22Rv1 (cell line): ENCODE results near the gene HMGXB4.

Experiments
- H3K27ac ChIP-seq: fragments of 450-650 bp; 2 replicates; pipeline ENCODE4 v1.5.1; 2017
- CTCF ChIP-seq: fragments of 450-650 bp; IDR thresholded peaks from 2 replicates; pipeline ENCODE4 v1.5.1; 2017; ENCODE audit warnings: mild to moderate bottlenecking
- ZFX ChIP-seq: fragments of 450-650 bp; IDR thresholded peaks from 2 replicates; pipeline ENCODE4 v1.6.1; 2017; ENCODE audit warnings: antibody characterized with exemption, borderline replicate concordance

The HMGXB4 gene

DNA sequence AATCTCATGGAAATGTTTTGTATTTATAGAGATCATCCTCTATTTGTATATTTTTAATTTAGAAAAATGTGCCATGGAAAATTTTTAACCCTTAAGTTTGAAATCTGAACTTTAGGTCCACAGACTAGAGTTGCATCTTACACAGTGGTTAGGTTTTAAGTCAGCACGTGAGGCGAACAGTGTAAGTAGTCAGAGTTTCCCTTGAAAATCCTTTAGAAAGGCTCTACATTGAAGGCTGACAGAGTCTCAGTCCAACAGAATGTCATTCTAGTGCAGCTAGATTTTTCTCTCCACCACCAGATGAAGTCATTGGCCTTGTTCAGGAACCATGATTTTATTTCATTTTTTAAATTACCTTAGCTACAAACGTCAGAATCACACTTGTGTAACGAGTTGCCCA lies 18.7 kb downstream of the HMGXB4 start:
- TF ChIP-seq ZFX (no peak), CTCF (no peak)
- H3K27ac ChIP-seq: no peak overlapping the region

GRCh38 chr22:35288116-35288515 lies 30.8 kb downstream of the HMGXB4 start:
- TF ChIP-seq CTCF (no peak), ZFX (no peak)
- H3K27ac ChIP-seq: no peak overlapping the region

- no peak overlapping the region for H3K27ac ChIP-seq
- TF ChIP-seq ZFX (no peak), CTCF (no peak)
These were observed 35.5 kb downstream of the HMGXB4 start for GRCh38 chr22:35292786-35293185.

- TF ChIP-seq CTCF: no peak
- TF ChIP-seq ZFX: no peak
- no peak overlapping the region for H3K27ac ChIP-seq
These were observed 38.8 kb downstream of the HMGXB4 start for GRCh38 chr22:35296051-35296450.

DNA sequence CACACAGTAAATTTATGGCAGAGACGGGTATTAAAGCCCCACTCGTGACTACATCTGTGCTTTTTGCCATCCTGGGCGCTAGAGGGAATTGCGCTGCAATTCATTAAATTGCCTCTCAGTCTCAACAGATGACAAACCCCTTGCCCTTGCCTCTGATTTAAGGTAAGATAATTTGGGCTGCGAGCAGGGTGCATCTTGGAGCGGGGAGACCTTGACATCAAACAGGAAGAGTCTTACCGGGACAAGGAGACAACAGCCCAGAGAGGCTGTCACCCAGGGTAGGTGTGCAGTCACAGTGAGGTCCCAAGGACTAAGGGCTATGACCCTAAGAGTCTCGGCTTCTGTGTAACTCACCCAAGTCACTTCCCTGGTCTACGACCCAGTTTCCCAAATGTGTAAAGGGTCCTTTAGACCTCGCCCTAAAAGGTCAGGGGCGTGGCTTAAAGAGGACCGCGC lies 42.0 kb downstream of the HMGXB4 start:
- peak overlapping the region; percentile 69 for H3K27ac ChIP-seq
- TF ChIP-seq ZFX (no peak), CTCF (no peak)

DNA sequence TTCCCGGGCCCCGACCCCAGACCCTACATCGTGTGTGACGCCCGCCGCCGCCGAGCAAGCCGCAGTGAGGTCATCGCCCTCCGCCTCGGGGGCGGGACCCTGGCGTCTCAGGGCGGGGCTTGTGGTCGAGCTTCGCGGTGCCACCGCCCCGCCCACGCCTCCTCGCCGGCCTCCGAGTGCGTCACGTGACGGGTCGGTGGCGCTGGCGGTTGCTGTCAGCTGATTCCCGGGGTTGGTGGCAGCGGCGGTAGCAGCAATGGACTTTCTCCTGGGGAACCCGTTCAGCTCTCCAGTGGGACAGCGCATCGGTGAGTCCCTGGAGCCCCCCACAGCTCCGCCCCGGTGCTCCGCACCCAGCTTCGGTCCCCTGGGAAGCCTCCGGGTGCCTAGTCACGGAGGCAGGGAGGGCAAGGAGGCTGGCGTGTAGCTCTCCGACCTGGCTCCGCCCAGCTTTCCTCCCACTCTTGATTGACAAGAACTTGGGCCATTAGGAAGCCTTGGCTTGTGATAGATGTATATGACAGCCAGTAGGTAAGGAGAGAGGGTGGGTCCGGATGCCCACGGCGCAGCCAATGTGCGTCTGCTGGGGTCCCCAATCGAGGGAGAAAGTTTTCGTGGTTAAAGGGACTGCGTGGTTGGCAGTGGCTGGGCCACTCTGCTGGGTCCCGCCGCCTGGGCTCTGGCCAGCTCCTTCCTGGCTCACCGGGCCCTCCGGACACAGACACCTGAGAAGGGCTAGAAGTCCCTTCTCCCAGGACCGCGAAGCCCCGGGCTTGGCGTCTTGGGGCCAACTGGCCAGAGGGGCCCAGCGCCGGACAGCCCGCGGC lies 42.6 kb downstream of the HMGXB4 start, which contains the start of gene TOM1:
TOM1 (plus strand) TSS at position 222 of the 827 bp plus-strand sequence; CDS start at position 257, 35 bp downstream.
- H3K27ac ChIP-seq: peak within 1 kb of the TSS; percentile 69
- no peak for TF ChIP-seq CTCF
- no peak for TF ChIP-seq ZFX

DNA sequence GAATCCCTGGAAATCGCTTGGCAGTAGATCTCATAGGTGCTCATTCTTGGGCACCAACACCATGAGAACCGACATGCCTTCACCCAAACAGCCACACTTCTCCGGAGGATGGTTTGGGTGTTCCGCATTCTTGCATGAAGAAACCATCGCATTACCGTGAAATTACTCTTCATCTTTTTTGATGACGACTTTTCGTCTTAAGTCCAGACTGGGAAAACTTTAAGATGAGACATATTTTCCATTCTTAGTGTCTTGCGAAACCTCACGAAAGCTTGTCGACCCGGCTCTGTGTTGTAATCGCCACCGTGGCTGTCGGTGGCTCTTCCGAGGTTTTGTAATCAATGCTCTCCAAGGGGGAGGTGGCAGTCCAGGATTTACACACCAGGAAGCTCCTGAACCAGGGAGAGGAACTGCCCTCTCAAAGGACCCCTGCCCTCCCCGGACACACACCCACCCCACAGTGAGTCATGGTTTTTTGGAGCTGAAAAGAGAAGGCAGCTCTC lies 44.1 kb downstream of the HMGXB4 start:
- no peak for TF ChIP-seq CTCF
- TF ChIP-seq ZFX: no peak
- H3K27ac ChIP-seq: peak overlapping the region; percentile 69; the same call in 1 of the 2 replicates
